ENCODE data around the gene PPP2R2C.
A peak's percentile ranks its signal among the peaks of the same experiment; 100 is the strongest.

The PPP2R2C gene

DNA sequence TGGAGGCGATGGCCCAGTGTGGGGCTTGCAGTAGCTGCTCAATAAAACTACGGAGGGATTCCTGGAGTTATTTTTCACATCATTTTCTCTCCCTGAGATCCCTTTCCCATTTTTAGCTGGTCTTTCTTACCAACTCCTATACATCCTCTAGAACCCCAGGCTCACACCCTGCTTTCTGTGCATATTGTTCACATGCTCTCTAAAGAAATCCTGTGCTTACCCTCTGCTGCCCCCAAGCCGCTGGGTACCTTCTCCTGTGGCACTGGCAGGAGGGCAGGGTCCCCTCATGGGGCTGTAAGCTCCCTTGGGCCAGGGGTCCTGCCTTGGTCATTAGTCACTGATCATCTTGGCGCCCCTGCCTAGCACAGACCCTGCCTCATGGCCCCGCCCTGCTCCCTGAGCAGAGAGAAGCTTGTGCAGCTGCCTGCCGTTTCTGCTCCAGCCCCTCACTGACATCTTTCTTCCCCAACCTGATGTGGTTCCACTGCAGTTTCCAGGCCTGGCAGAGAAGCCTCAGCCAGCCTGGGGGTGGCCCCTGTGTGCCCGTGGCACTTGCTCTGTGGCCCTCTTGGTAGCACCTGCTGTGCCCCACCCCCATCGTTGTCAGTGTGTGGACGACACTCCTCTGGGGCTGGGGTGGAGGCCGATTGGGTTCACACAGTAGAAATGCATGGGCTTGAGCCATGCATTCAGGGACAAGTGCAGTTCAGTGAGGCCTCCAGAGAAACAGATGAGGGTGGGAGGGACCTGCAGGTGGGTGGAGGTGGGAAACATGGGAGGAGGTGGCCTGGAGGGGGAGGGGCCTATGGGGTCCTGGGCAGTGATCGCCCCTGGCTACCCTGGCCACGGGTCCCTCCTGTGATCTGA is 133.2 kb downstream of the PPP2R2C start:
- DNase-seq = no peak

DNA sequence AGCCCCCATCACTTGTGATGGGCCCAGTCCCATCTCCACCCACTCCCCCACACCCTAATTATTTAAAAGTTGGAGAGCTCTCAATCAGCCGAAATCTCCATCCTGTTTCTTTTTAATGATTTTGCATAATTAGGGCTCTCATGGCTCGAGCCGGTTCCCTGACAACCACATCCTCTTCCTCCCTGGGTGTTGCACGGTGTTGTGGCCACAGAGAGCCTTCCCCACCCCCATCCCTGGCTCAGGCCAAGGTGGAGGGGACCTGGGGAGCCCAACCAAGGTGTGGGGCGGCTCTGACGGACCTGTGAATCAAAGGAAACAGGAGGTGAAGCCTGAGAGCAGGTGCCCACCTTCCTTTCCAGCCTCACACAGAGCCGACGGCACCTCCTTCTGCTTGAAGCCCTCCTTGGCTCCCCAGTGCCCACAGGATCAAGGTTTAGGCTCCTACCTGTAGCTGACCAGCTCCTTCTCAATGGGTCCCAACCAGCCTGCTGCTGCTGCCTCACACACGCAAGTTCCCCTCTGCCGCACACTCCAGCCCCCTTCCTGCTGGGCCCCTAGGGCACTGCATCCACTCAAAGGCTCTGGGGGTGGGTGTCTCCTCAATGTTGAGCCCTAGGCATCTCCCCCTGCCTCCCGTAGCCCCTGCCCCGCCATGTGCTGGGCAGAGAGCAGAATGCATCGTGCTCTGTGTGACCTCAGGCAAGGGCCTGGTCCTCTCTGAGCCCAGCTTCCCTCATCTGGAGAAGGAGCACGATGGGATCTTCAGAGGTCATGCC is 134.1 kb downstream of the PPP2R2C start:
- DNase-seq = no peak

DNA sequence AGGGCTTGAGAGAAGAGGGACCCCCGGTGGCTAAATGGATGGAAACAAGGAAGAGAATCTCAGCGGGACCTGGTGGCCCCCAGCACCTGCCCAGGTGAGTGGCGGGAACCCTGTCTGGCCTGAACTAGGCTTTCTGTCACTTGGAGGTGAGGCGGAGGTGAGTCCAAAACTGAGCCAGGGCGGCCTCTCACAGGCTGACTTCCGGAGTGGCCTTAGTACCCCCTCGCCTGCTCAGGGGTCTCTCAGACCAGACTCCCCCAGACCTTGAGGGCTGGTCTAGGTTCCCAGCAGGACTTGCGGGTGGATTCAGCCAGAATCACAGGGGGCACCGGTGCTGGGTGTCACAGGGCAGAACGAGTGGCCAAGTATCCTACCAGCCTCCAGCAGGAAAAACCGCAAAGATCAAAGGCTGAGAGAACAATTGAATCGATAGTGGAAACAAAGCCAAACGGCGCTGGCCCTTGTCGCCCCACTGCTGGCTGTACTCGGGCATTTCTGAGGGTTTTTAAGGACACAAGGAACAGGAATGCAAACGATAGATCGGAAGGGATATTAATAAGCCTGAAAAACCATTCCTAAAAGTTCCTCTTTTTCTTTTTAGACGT is 135.0 kb downstream of the PPP2R2C start:
- DNase-seq = no peak

DNA sequence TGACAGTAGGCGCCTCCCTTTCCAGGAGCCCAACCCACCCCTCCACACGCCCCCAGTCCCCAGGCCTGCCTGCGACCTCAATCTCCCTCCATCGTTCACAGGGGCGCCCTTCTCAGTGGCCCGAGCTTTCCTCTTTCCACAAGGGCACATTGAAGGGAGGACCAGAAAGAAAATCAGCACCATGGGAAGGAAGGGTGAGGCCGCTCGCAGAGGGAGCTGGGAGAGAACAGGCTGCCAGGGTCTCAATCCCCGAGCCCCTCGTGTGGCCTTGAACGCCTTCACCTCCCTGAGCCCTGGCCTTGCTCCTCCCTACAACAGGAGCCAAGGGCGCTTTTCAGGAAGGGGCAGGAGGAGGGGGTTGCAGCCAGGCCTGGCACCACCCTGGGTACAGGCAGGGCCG is 136.2 kb downstream of the PPP2R2C start:
- DNase-seq = no peak

DNA sequence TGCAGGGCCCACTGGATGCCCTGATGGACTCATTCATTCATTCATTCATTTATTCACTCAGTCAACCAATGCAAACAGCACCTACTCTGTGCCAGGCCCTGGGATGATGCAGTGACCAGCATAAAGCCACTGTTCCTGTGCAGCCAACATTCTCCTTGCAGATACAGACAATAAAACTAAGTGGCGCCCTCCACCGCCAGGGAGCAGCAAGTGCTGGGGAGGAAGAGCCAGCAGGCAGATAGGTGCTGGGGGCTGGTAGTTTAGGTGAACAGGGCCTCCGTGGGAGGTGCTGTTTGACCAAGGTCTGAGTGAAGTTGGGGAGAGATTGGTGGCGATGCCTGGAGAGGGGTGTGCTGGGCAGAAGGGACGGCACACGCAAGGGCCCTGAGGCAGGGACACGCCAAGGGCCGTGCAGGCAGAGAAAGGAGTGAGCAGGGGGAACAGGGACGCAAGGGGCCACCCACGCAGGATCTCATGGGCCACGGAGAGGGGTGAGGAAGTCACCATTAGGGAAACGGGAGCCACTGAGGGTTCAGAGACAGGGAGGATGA is 137.3 kb downstream of the PPP2R2C start:
- no peak for DNase-seq

DNA sequence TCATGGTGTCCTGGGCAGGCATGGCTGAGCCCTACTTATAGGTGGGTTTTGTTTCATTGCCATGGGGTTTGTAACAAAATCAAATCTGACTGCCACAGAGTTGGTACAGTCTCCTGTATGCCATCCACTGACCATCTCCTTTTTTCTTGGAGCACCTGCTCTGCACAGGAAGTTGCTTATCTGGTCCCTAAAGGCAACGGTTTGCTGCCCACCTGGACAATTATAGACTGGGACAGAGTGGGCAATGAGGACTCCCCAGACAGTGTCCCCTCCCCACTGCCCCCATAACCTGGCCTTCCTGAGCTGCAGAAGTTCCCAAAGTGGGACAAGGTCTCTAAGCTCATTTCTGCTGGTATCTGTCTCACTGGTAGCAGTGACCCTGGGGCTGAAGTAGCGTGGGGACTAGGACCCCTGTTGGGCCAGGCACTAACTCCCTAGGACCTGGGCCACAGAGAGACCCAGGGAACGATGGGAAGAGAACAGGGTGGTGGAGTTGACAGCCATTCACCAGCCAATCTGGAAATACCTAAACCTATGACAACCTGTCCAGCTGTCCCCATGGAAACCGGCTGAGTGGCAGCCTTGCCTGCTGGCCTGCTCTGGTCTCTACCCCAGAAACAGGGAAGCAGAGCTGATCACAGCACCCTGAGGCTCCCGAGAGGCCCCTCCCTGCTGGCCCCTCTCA is 138.1 kb downstream of the PPP2R2C start:
- no peak for DNase-seq

DNA sequence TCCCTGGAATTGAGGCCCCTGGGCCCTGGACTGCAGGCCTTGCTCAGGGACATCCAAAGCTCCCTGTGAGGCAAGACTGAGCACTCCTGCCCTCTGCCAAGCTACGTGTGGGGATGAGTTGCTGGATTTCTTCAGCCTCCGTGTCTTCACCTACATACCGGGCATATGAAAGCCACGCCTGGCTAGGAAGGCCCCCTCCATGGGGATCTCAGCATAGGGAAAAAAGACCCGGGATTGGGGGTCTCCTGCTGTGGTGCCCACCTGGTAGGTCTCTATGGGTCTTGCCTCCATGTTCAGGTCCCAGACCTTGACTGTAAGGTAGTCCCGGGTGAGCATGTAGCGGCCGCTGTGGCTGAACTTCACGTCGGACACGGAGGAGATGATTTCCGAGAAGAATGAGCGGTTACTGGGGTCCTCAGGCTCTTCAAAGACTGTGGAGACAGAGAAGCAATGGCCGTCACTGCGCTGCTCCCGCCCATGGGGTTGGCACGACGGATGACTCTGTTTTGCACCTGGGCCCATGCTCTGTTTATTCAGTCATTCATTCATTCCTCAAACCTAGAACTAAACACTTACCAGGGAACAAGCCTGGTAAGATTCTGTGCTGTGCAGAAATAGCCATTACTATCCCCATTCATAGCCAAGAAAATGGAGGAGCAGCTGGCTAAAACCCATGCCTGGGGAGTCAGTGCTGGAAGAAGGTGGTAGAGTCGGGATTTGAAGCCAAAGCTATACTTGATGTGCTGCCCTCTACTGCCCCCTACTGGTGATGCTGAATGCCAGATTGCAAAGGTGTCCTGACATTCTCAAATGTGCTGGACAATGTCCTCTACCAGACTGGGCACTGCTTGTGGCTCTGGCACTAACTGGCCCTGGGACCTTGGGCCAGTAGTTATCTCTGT is 138.9 kb downstream of the PPP2R2C start:
- no peak for DNase-seq

DNA sequence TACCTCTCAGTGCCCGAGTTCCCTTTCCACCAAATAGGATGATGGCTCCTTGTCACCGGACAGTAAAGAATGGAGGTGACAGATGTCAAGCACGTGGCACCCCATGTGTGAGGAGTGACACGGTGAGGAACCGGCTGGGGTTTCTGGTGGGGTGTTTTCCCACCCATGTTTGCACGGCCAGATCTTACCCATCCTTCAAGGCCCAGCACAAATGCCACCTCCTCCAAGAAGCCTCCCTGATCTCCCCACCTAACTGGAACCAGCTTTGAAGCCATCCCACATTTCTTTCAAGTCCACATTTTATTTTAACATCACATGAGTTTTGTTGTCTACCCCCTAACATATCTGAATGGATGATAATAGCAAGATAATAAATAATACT is 139.8 kb downstream of the PPP2R2C start:
- no peak for DNase-seq

DNA sequence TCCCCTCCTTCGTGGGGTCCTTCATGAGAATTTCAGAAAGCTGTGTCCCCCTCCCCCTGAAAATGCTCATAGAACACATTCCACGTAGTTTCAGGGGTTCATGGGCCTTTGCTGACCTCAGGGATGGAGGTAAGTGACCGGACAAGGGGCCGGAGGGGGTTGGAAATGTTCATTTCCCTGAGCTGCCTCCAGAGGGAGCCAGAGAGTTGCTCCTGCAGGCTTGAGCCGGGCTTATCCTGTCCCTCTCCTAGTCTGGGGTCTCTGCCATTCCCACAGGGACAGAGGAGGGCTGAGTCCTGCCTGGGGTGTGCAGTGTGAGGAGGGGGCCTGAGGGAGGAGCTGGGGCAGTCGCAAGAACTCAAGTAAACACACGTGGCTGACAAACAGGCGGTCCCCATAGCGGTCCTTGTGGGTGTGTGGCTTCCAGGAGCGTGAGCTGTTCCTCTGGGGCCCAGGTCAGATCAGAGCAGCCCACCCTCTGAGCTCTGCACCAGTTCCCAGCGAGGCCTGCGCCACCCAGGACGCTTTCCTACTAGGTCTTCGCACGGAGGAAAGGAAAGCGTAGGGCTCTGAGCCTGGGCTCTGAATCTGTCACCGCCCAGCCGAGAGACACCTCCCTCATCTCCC is 140.3 kb downstream of the PPP2R2C start:
- no peak for DNase-seq

DNA sequence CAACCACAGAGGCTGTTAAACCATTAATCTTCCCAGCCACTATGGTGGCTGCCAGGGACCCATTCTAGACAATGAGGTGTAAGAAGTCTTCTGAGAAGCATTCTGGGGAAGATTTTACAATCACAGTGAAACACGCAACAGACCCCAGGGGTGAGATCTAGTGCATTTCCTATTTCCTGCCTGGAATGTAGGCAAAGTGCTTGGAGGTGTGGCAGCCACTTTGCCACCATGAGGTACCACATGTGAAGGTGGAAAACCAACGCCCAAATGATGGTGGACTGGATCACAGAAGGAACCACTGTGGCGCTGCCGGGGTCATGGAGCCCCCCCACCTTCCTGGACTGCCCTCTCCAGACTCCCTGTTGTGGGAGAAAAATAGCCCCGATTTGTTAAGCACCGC is 140.9 kb downstream of the PPP2R2C start:
- DNase-seq = no peak

DNA sequence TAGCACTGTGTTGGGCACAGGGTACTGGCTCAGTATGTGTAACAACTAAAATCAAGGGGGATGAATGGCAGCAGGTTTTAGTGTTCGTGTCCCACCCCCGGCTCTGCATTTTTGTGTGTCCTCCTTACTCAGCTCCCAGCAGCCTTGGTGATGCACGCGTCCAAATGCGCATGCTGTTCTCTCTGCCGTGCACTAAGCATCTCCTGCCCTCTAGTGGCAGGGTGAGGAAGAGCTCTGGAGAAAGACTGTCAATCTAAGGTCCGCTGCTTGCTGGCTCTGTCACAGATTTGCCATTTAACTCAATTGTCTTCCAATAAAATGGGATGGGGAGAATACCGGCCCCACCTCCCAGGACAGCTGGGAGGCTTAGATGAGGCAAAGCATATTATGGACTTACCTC is 141.4 kb downstream of the PPP2R2C start:
- DNase-seq = no peak

DNA sequence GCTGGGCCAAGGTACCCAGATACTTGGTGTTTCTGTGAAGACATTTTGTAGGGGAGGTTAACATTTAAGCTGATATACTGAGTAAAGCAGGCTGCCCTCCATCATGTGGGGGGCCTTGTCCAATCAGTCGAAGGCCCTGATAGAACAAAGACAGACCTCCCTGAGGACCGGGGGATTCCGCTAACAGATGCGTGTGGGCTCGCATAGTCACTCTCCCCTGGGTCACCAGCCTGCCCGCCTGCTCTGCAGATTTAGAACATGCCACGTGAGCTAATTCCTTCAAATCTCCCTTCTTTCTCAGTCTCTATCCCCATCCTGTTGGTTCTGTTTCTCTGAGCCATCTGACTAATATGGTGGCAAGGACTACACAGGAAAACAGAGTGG is 142.0 kb downstream of the PPP2R2C start:
- no peak for DNase-seq

DNA sequence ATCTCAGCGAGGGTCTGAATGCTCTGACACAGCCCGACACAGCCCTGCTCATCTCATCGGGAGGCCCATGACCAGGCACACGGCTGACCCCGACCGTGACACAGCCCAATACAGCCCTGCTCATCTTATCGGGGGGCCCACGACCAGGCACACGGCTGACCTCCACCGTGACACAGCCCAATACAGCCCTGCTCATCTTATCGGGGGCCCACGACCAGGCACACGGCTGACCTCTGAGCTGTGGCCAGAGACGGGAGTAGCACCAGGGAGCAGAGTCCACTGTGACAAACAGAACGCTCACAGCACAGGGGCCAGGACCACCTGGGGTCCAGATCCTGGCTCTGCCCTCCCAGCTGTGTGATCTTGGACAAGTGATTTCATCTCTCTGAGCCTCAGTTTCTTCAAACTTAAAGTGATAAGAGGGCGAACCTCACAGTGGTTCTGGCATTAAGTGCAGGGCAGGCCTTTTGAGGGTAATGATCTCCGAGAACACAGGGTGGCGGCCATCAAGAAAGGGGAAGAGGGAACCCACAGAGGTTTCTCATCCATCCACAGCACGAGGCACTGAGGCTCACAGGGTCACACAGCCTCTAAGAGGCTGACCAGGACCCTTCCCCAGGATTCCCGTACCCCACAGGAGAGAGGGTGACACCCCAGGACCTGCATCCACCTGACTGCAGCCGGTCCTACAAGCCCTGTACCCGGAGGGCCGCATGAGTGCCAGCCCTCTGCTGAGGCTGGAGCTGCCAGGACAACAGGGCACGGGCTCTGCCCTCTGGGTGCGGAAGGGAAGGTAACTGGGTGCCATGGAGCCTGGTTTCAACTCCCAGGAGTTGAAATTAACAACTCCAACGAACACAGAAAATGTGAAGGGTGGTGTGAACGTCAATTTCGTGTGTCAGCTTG is 142.7 kb downstream of the PPP2R2C start:
- no peak for DNase-seq

DNA sequence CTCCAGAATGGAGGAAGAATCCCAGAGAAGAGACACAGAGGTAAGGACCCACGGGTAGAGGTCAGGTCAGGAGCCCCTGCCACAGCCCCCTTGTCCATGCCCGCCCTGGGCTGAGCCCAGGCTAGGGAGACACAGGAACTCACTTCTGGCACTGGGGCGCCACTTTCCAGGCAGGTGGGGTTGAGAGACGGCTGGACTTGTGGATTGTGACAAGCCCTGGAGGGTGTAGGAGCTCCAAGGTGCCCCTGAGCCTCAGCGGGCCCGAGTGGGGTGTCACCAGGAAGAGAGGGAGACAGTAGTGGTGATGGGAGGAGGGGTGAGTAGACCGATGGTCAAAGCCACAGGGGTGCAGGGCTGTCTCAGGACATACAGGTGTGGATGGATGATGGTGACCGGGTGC is 143.9 kb downstream of the PPP2R2C start:
- no peak for DNase-seq

DNA sequence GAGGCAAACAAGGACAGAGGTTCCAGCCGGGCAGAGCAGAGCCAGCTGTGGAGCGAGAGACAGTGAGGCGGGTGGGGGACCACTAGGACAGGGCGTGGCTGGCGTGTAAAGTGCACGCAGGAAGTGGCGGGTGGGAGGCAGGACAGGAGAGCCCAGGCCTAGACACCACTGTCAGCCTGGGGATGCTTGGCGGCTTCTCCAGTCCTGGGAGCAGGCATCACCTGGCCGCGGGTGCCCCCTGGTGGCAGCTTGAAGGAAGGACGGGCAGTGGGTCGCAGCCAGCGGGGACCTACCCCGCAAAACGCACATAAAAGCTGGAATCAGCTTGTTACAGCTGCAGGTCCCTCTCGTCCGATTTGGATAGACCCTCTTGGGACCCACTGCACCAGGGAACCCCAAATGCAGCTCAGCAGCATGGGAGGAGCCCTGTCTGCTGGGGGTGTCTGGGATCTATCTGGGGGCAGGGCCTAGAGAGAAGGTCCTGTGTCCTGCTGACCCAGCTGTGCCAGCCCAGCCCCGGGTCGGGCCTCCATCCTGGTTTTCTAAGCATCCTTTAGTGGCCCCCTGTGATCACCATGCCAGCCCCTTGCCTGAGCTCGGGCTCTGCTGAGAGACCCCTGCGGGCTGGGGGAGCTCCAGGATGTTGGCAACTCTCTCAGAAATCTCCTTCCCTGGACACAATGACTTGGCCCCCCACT is 145.0 kb downstream of the PPP2R2C start:
- peak; percentile 22 to 74 (median 64) for DNase-seq

DNA sequence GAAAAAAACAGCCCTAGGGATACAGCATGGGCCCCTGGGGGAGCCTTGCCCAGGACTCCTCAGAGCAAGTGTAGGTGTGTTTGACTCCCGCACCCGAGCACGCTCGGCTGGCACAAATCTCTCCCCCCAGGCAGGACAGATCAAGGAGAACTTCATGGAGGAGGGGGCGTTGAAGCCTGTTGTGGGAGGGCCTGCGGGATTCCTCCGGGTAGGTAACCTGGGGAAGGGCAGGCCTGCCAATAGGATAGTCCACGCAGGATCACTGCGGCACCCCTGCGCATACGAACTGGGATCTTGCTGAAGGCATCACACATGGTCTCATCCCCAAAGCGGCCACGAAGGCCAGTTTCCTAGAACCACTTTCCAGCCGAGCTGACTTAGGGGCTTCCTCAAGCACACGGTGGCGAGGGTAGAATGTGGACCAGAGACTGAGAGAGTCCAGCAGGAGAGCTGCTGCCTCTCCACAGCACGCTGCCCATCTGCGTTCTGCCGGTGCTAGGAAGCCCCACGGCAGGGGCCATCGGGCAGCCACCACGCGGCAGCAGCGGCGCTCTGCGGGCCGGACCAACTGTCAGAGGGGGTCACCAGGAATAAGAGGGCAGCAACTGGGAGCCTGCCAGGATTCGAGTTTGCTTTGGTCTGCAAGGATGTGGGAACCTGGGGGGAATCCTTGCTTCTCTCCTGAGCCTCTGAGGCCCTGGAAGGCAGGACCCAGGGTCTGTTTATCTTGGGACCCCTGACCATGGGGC is 145.9 kb downstream of the PPP2R2C start:
- no peak for DNase-seq

DNA sequence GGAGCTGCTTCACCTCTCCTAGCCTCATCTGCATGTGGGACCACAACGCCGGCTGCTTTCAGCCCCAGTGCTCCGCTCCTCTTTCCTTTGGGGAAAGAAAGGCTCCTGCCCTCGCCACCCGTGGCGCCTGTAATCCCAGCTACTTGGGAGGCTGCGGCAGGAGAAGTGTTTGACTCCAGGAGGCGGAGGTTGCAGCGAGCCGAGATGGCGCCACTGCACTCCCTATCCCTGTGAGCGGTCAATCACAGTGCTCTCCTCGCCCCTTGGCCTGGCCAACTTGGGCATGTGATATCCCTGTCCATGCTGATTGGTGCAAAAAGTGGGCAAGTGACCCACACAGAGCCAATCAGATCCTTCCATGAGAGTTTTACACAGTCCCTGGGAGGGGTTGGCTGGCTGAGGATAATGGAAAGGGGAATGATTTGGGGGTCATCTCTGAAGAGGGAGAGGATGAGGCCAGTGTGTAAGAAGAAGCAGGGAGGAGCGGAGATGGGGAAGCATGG is 146.6 kb downstream of the PPP2R2C start:
- DNase-seq = no peak

DNA sequence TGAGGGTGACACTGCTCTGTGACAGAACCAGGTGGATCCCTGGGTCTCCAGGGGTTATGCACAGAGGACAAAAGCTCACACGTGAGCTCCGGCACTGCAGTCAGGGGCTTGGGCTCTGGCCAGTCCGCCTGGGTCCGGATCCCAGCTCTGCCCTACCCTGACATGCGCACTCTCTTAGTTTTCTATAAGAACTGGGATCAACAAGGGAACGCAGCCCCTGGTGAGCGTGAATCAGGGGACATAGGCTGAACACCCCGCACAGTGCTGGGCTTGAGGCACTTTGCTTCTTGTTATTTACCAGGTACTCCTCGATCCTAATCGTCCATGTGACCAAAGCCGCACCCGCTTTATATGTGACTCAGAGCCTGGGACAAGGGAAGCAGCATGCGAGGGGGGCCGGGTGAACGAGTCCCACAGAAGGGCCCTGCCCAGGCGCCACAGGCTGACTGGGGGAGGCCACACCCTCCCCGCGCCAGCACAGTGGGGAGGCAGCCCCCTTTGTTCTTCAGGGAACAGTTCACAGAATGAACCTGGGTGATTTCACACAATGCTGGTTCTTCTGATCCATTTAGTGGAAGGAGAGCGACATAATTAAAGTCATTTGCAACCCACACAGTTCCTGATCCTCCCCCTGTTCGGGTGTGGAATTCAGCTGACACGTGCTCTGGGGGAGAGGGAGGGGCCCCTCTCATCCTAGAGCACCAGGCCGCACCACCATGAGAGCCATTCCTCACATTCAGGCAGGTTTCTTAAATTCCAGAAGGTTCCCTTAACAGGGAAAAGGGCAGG is 147.2 kb downstream of the PPP2R2C start:
- no peak for DNase-seq

Measured in stimulated activated naive CD4-positive, alpha-beta T cell (primary cell).